GM12875 (cell line): ENCODE results near the gene GPR176.

ENCODE experiments used
- H3K4me3 ChIP-seq: one replicate; pipeline ENCODE4 v1.5.1; 2011; ENCODE audit warnings: low read depth, low read length, control low read depth
- TF ChIP-seq, protein P1 (sequence below): IDR thresholded peaks from 2 replicates; pipeline ENCODE4 v1.5.1; 2011; ENCODE audit warnings: low read depth, mild to moderate bottlenecking, control low read depth, inconsistent platforms, low read length, moderate library complexity, borderline replicate concordance; ENCODE audit not compliant: insufficient read depth

Gene GPR176

DNA sequence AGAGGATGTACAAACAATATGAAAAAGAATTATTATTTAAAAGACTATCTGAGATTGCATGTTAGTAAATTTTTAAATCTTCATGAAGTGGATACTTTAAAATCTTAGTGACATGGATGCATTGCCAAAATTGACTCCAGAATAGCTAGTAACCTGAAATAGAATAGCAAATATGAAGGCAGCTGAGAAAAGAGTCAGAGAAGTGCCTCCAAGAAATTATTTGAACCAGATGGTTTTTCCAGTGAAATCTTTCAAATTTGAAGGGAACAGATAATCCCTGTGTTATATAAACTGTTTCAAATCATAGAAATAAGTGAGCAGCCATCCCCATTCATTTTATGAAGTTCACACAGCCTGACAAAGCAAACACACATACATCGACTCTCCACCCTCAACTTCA is 167.1 kb downstream of the GPR176 start:
- no peak overlapping the region for H3K4me3 ChIP-seq
- TF ChIP-seq, protein P1, sequence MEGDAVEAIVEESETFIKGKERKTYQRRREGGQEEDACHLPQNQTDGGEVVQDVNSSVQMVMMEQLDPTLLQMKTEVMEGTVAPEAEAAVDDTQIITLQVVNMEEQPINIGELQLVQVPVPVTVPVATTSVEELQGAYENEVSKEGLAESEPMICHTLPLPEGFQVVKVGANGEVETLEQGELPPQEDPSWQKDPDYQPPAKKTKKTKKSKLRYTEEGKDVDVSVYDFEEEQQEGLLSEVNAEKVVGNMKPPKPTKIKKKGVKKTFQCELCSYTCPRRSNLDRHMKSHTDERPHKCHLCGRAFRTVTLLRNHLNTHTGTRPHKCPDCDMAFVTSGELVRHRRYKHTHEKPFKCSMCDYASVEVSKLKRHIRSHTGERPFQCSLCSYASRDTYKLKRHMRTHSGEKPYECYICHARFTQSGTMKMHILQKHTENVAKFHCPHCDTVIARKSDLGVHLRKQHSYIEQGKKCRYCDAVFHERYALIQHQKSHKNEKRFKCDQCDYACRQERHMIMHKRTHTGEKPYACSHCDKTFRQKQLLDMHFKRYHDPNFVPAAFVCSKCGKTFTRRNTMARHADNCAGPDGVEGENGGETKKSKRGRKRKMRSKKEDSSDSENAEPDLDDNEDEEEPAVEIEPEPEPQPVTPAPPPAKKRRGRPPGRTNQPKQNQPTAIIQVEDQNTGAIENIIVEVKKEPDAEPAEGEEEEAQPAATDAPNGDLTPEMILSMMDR: no peak

DNA sequence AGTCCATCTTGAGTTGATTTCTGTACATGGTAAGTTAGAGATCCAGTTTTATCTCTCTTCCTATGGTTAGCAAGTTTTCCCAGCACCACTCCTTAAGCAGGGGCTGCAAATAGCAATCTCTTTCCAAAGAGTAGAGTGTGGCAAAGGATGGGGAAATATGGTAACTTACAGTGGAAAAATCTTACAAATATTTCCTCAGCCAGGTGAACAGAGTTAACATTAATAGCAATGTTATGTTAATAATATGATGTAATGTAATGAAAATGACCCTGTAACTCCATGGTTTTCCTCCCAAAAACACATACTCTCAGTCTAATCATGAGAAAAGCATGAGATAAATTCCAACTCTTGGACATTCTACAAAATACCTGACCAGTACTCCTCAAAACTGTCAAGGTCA is 167.8 kb downstream of the GPR176 start:
- TF ChIP-seq, protein P1: no peak
- H3K4me3 ChIP-seq: no peak overlapping the region
